Uterus (tissue), 2 donors: ENCODE data around the gene ART3.

Experiments used
- POLR2A ChIP-seq, 2 donors: fragments of 450-650 bp; IDR thresholded peaks; one replicate each; pipeline ENCODE4 v1.6.1; 2016; ENCODE audit warnings: antibody characterized with exemption in 2 of 2, mild to moderate bottlenecking in 1 of 2, moderate library complexity in 1 of 2
- TF ChIP-seq, protein P1 (sequence below), 4 experiments: fragments of 200-600 bp in 2 of 4; fragments of 450-650 bp in 2 of 4; sonication (generic) in 2 of 4; IDR thresholded peaks; one replicate each; pipeline ENCODE4 v1.5.1; 2016 to 2019; ENCODE audit warnings: antibody characterized with exemption in 4 of 4, mild to moderate bottlenecking in 2 of 4, moderate library complexity in 1 of 4

- TF ChIP-seq, protein P1, sequence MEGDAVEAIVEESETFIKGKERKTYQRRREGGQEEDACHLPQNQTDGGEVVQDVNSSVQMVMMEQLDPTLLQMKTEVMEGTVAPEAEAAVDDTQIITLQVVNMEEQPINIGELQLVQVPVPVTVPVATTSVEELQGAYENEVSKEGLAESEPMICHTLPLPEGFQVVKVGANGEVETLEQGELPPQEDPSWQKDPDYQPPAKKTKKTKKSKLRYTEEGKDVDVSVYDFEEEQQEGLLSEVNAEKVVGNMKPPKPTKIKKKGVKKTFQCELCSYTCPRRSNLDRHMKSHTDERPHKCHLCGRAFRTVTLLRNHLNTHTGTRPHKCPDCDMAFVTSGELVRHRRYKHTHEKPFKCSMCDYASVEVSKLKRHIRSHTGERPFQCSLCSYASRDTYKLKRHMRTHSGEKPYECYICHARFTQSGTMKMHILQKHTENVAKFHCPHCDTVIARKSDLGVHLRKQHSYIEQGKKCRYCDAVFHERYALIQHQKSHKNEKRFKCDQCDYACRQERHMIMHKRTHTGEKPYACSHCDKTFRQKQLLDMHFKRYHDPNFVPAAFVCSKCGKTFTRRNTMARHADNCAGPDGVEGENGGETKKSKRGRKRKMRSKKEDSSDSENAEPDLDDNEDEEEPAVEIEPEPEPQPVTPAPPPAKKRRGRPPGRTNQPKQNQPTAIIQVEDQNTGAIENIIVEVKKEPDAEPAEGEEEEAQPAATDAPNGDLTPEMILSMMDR (IDR thresholded peaks at IDR 0.05), result no peak
- TF ChIP-seq POLR2A (IDR thresholded peaks at IDR 0.05), result no peak
These were observed 15.6 kb upstream of the ART3 start for GRCh38 chr4:76058888-76059426.
